Keratinocyte (primary cell): ENCODE data around the gene ZDHHC1. TPM values are rescaled to one million over a fixed set of nuclear protein-coding genes. Genes with fewer than 3 reads are reported as not detected.

Experiments used
- DNase-seq: peaks from one replicate; pipeline ENCODE4 v3.0.0-alpha.2; 2011; ENCODE audit warnings: low read depth, missing footprints, low spot score
- FAIRE-seq: peaks from 2 replicates; lab custom pipeline; 2011; peaks lifted over from hg19 to GRCh38; lab: Jason Lieb, UNC
- H2AFZ ChIP-seq: 2 replicates; pipeline ENCODE4 v1.6.0; 2012; ENCODE audit warnings: low read length, control low read depth, inconsistent platforms; ENCODE audit not compliant: control insufficient read depth
- H3K27ac ChIP-seq: 2 replicates; pipeline ENCODE4 v1.5.1; 2011; ENCODE audit warnings: low read length; ENCODE audit not compliant: control insufficient read depth, insufficient read depth
- H3K27me3 ChIP-seq: 3 replicates; pipeline ENCODE4 v1.6.0; 2011; ENCODE audit warnings: low read length; ENCODE audit not compliant: control insufficient read depth, insufficient read depth; ENCODE audit errors: extremely low read depth
- H3K36me3 ChIP-seq, 2 experiments: 2 replicates in 1 of 2; 3 replicates in 1 of 2; pipeline ENCODE4 v1.5.1; 2011; ENCODE audit warnings: low read length in 2 of 2, mild to moderate bottlenecking in 1 of 2; ENCODE audit not compliant: control insufficient read depth in 2 of 2, insufficient read depth in 2 of 2; ENCODE audit errors: extremely low read depth in 1 of 2
- H3K4me1 ChIP-seq: 3 replicates; pipeline ENCODE4 v1.5.1; 2011; ENCODE audit warnings: low read length; ENCODE audit not compliant: control insufficient read depth, insufficient read depth; ENCODE audit errors: extremely low read depth
- H3K4me2 ChIP-seq: 3 replicates; pipeline ENCODE4 v1.6.0; 2011; ENCODE audit warnings: low read depth, low read length; ENCODE audit not compliant: control insufficient read depth, insufficient read depth; ENCODE audit errors: extremely low read depth
- H3K4me3 ChIP-seq, 3 experiments: fragments of 200-600 bp in 1 of 3; sonication (generic) in 1 of 3; 2 replicates in 2 of 3; 3 replicates in 1 of 3; pipeline ENCODE4 v1.5.1; 2011 to 2016; ENCODE audit warnings: low read length in 3 of 3, mild to moderate bottlenecking in 3 of 3, control low read depth in 2 of 3, inconsistent platforms in 1 of 3, low read depth in 1 of 3, mixed read lengths in 1 of 3, mixed run types in 1 of 3, moderate library complexity in 1 of 3; ENCODE audit not compliant: control insufficient read depth in 2 of 3, insufficient read depth in 2 of 3; ENCODE audit errors: extremely low read depth in 1 of 3
- H3K79me2 ChIP-seq: 2 replicates; pipeline ENCODE4 v1.6.0; 2012; ENCODE audit warnings: low read length; ENCODE audit not compliant: control insufficient read depth, insufficient read depth
- H3K9ac ChIP-seq: 3 replicates; pipeline ENCODE4 v1.6.0; 2011; ENCODE audit warnings: low read length; ENCODE audit not compliant: control insufficient read depth, insufficient read depth; ENCODE audit errors: extremely low read depth
- H3K9me1 ChIP-seq: 3 replicates; pipeline ENCODE4 v1.6.0; 2011; ENCODE audit warnings: low read length; ENCODE audit not compliant: control insufficient read depth, insufficient read depth; ENCODE audit errors: extremely low read depth
- H3K9me3 ChIP-seq: 2 replicates; pipeline ENCODE4 v1.5.1; 2012; ENCODE audit warnings: low read depth, low read length; ENCODE audit not compliant: control insufficient read depth
- H4K20me1 ChIP-seq: 3 replicates; pipeline ENCODE4 v1.6.0; 2011; ENCODE audit warnings: low read length; ENCODE audit not compliant: control insufficient read depth, insufficient read depth; ENCODE audit errors: extremely low read depth
- CTCF ChIP-seq, 3 experiments: IDR thresholded peaks in 1 of 3; conservative IDR thresholded peaks in 1 of 3; optimal IDR thresholded peaks in 1 of 3; 2 replicates in 2 of 3; 3 replicates in 1 of 3; pipeline versions ENCODE3 to v1.5.1; 2011; ENCODE audit warnings: low read length in 3 of 3, mild to moderate bottlenecking in 3 of 3, moderate library complexity in 2 of 3, control low read depth in 1 of 3, inconsistent platforms in 1 of 3; ENCODE audit not compliant: insufficient read depth in 2 of 3; ENCODE audit errors: extremely low read depth in 1 of 3
- EZH2 ChIP-seq: IDR thresholded peaks from one replicate; pipeline ENCODE4 v1.6.1; 2012; ENCODE audit warnings: inconsistent platforms, mild to moderate bottlenecking, low read length, moderate library complexity
- dilution Hi-C: fragments of 300-500 bp; cut with MboI; formaldehyde crosslinking; loops from one replicate; pipeline ENCODE4 v1.7.0; 2020; ENCODE audit warnings: low sequenced_read_pairs; ENCODE audit not compliant: extremely low pct_ligation_motif_present
- polyA plus RNA-seq, 5 experiments: library from polyadenylated mRNA; depleted of rRNA in 3 of 5; stranded (reverse) in 3 of 5; stranded (forward) in 1 of 5; unstranded in 1 of 5; fragments of >200 nt; gene quantifications; 1 replicate in 1 of 5; 2 replicates in 3 of 5; 3 replicates in 1 of 5; pipeline versions ENCODE4 v1.2.1 to v1.2.3, GENCODE V29; 2011 to 2012; ENCODE audit warnings: missing spikeins in 2 of 5, low read depth in 1 of 5, low replicate concordance in 1 of 5

ZDHHC1 gene
- polyA plus RNA-seq, 1 donor (not counting 4 experiments of a cell fraction or from before 2014, with no cell fraction given) = 1.1 TPM

GRCh38 chr16:67454104-67454503, 37.8 kb upstream of the ZDHHC1 start:
- Histone ChIP-seq H3K4me1 (peaks cover 12% of the 10 kb centered on the region), H2AFZ (no peak overlapping the region), H3K27me3 (no peaks in the 10 kb centered on the region), H3K9me3 (no peaks in the 10 kb centered on the region), H3K9me1 (peaks cover under 1% of the 10 kb centered on the region), H3K27ac (no peak overlapping the region), H4K20me1 (peaks cover 21% of the 10 kb centered on the region), H3K79me2 (peaks cover 2% of the 10 kb centered on the region), H3K9ac (no peak overlapping the region), H3K4me2 (no peak overlapping the region), H3K4me3 (no peak overlapping the region), H3K36me3 (peaks cover 5 to 21% of the 10 kb centered on the region in 2 experiments)
- no peak for TF ChIP-seq EZH2
- TF ChIP-seq CTCF (optimal IDR thresholded peaks at IDR 0.05 in 1 of 3, IDR thresholded peaks at IDR 0.05 in 1 of 3, conservative IDR thresholded peaks at IDR 0.05 in 1 of 3; ENCODE audit: extremely low read depth in 1 of 3, insufficient read depth in 2 of 3, low read length in 3 of 3) = no peak
- dilution Hi-C loops = no loop called here
- FAIRE-seq = no peak
- no peak for DNase-seq

- Histone ChIP-seq H3K9me1 (no peaks in the 10 kb centered on the region), H3K4me1 (peaks cover 5% of the 10 kb centered on the region), H3K9me3 (no peaks in the 10 kb centered on the region), H3K79me2 (no peaks in the 10 kb centered on the region), H2AFZ (no peak overlapping the region), H3K9ac (no peak overlapping the region), H3K36me3 (peaks cover 5 to 24% of the 10 kb centered on the region in 2 experiments), H3K4me2 (no peak overlapping the region), H3K27me3 (no peaks in the 10 kb centered on the region), H3K27ac (no peak overlapping the region), H4K20me1 (peaks cover 18% of the 10 kb centered on the region), H3K4me3 (no peak overlapping the region)
- TF ChIP-seq EZH2 (no peak), CTCF (optimal IDR thresholded peaks at IDR 0.05 in 1 of 3, IDR thresholded peaks at IDR 0.05 in 1 of 3, conservative IDR thresholded peaks at IDR 0.05 in 1 of 3; ENCODE audit: extremely low read depth in 1 of 3, insufficient read depth in 2 of 3, low read length in 3 of 3) (no peak)
- dilution Hi-C loops = no loop called here
- FAIRE-seq = no peak
- no peak for DNase-seq
These were observed 35.6 kb upstream of the ZDHHC1 start for GRCh38 chr16:67451704-67452435.
